GM12873 (cell line): ENCODE data around the gene S100A1.

ENCODE experiments used
- CTCF ChIP-seq: IDR thresholded peaks from 2 replicates; pipeline ENCODE4 v1.5.1; 2012; ENCODE audit warnings: low read depth, mild to moderate bottlenecking, moderate library complexity, low read length, control low read depth; ENCODE audit not compliant: insufficient read depth; ENCODE audit errors: missing control alignments

Gene S100A1

GRCh38 chr1:153588482-153588881, 39.8 kb upstream of the S100A1 start:
- no peak for TF ChIP-seq CTCF

GRCh38 chr1:153592748-153593147, 35.5 kb upstream of the S100A1 start:
- no peak for TF ChIP-seq CTCF

DNA sequence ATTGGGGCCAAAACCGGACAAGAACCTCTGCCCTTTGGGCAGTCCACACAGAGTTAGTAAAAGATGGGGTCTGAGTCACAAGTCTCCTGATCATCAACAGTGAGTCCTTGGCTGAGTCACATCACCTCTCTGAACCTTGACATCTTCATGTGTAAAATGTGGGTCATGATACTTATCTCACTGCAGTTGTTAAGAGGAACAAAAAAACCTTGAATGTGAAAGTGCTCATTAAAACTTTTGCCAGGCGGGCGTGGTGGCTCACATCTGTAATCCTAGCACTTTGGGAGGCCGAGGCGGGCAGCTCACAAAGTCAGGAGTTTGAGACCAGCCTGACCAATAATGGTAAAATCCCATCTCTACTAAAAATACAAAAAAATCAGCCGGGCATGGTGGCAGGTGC, 31.0 kb upstream of the S100A1 start:
- TF ChIP-seq CTCF, result no peak

GRCh38 chr1:153598309-153599172, 29.7 kb upstream of the S100A1 start:
- TF ChIP-seq CTCF, result no peak

- TF ChIP-seq CTCF, result no peak
Observed at GRCh38 chr1:153599847-153600246, 28.4 kb upstream of the S100A1 start.

GRCh38 chr1:153602749-153603148, 25.5 kb upstream of the S100A1 start:
- TF ChIP-seq CTCF, result no peak

DNA sequence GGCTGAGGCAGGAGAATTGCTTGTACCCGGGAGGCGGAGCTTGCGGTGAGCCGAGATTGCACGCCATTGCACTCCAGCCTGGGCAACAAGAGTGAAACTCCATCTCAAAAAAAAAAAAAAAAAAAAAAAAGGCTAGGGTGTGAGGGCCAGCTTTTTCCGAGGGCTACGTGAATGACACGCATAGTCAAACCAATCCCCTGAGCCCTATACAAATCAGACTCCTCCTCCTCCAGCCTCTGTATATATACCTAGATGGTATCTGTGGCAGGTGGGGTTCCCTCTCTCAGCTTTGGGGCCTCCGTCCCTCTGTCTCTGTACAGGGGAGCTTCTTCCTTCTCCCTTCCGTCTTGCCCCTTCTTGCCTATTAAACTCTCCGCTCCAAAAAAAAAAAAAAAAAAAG, 22.0 kb upstream of the S100A1 start:
- TF ChIP-seq CTCF, result no peak
